Subcutaneous abdominal adipose tissue (tissue), 5 donors: Measurements from ENCODE around the gene COL18A1.

Source experiments
- H3K27ac ChIP-seq: one replicate; pipeline ENCODE4 v1.7.0; 2013; ENCODE audit warnings: low read depth, mild to moderate bottlenecking, inconsistent platforms, low read length, moderate library complexity
- H3K27me3 ChIP-seq, 5 donors: one replicate each; pipeline ENCODE4 v1.7.0; 2013; ENCODE audit warnings: low read length in 5 of 5, inconsistent platforms in 1 of 5; ENCODE audit not compliant: control insufficient read depth in 5 of 5, insufficient read depth in 4 of 5
- H3K36me3 ChIP-seq, 5 donors: one replicate each; pipeline ENCODE4 v1.7.0; 2013; ENCODE audit warnings: low read length in 5 of 5; ENCODE audit not compliant: control insufficient read depth in 5 of 5, insufficient read depth in 5 of 5
- H3K4me1 ChIP-seq, 5 donors: one replicate each; pipeline ENCODE4 v1.7.0; 2013; ENCODE audit warnings: low read length in 5 of 5, mild to moderate bottlenecking in 3 of 5, moderate library complexity in 1 of 5; ENCODE audit not compliant: control insufficient read depth in 5 of 5, insufficient read depth in 5 of 5
- H3K4me3 ChIP-seq, 5 donors: one replicate each; pipeline ENCODE4 v1.7.0; 2013; ENCODE audit warnings: low read length in 5 of 5, low read depth in 1 of 5
- H3K9ac ChIP-seq, 5 donors: one replicate each; pipeline ENCODE4 v1.7.0; 2013; ENCODE audit warnings: low read length in 5 of 5, mild to moderate bottlenecking in 4 of 5, moderate library complexity in 3 of 5
- H3K9me3 ChIP-seq, 5 donors: one replicate each; pipeline ENCODE4 v1.7.0; 2013; ENCODE audit warnings: low read length in 5 of 5; ENCODE audit not compliant: control insufficient read depth in 5 of 5
- donor health status: healthy.
- donor health status: healthy.
- donor health status: healthy.
- donor health status: healthy.
- donor health status: healthy.

COL18A1 gene

GRCh38 chr21:45513741-45514310 is 108.9 kb downstream of the COL18A1 start:
- H3K4me1 ChIP-seq = no peaks in the 10 kb centered on the region
- no peaks in the 10 kb centered on the region for H3K27me3 ChIP-seq
- H3K4me3 ChIP-seq = no peak overlapping the region
- no peak overlapping the region for H3K9ac ChIP-seq
- peaks cover 5 to 70% (median 43%) of the 10 kb centered on the region in 5 donors for H3K36me3 ChIP-seq
- H3K27ac ChIP-seq = no peak overlapping the region
- H3K9me3 ChIP-seq = peaks cover 0 to 5% (median 0%) of the 10 kb centered on the region in 5 donors

GRCh38 chr21:45514311-45515021 is 109.5 kb downstream of the COL18A1 start:
- Histone ChIP-seq H3K27me3 (no peaks in the 10 kb centered on the region), H3K9ac (no peak overlapping the region), H3K4me1 (no peaks in the 10 kb centered on the region), H3K36me3 (peaks cover 8 to 70% (median 41%) of the 10 kb centered on the region in 5 donors), H3K4me3 (no peak overlapping the region), H3K9me3 (peaks cover 3 to 11% (median 6%) of the 10 kb centered on the region in 5 donors), H3K27ac (no peak overlapping the region)

- Histone ChIP-seq H3K27me3 (no peaks in the 10 kb centered on the region), H3K27ac (no peak overlapping the region), H3K9ac (no peak overlapping the region), H3K36me3 (peaks cover 16 to 62% (median 39%) of the 10 kb centered on the region in 5 donors), H3K4me1 (no peaks in the 10 kb centered on the region), H3K4me3 (no peak overlapping the region), H3K9me3 (peaks cover 7 to 20% (median 14%) of the 10 kb centered on the region in 5 donors)
Observed at GRCh38 chr21:45515241-45516061, 110.5 kb downstream of the COL18A1 start.

GRCh38 chr21:45516071-45516670 is 111.2 kb downstream of the COL18A1 start:
- H3K4me1 ChIP-seq = no peaks in the 10 kb centered on the region
- H3K9me3 ChIP-seq = peaks cover 10 to 26% (median 17%) of the 10 kb centered on the region in 5 donors
- no peaks in the 10 kb centered on the region for H3K27me3 ChIP-seq
- no peak overlapping the region for H3K27ac ChIP-seq
- H3K9ac ChIP-seq = no peak overlapping the region
- peaks cover 17 to 57% (median 41%) of the 10 kb centered on the region in 5 donors for H3K36me3 ChIP-seq
- H3K4me3 ChIP-seq = no peak overlapping the region

- Histone ChIP-seq H3K27ac (no peak overlapping the region), H3K4me3 (no peak overlapping the region), H3K36me3 (peaks cover 21 to 51% (median 35%) of the 10 kb centered on the region in 5 donors), H3K4me1 (no peaks in the 10 kb centered on the region), H3K9me3 (peaks cover 13 to 27% (median 18%) of the 10 kb centered on the region in 5 donors), H3K9ac (no peak overlapping the region), H3K27me3 (no peaks in the 10 kb centered on the region)
Observed at GRCh38 chr21:45516671-45517151, 111.7 kb downstream of the COL18A1 start.

- no peak overlapping the region for H3K27ac ChIP-seq
- H3K4me3 ChIP-seq = no peak overlapping the region
- H3K9me3 ChIP-seq = peaks cover 13 to 27% (median 18%) of the 10 kb centered on the region in 5 donors
Observed at GRCh38 chr21:45517249-45518065, 112.5 kb downstream of the COL18A1 start.

GRCh38 chr21:45518742-45519141 is 113.8 kb downstream of the COL18A1 start:
- no peak overlapping the region for H3K4me3 ChIP-seq
- peaks cover 14 to 40% (median 25%) of the 10 kb centered on the region in 5 donors for H3K36me3 ChIP-seq
- H3K9ac ChIP-seq = no peak overlapping the region
- no peaks in the 10 kb centered on the region for H3K27me3 ChIP-seq
- peaks cover 0 to 9% (median 3%) of the 10 kb centered on the region in 5 donors for H3K4me1 ChIP-seq
- peaks cover 13 to 27% (median 18%) of the 10 kb centered on the region in 5 donors for H3K9me3 ChIP-seq
- H3K27ac ChIP-seq = no peak overlapping the region

More at GRCh38 chr21:45517249-45518065, 112.5 kb downstream of the COL18A1 start:
- H3K27me3 ChIP-seq = no peaks in the 10 kb centered on the region
- H3K9ac ChIP-seq = no peak overlapping the region
- peaks cover 25 to 47% (median 29%) of the 10 kb centered on the region in 5 donors for H3K36me3 ChIP-seq
- no peaks in the 10 kb centered on the region for H3K4me1 ChIP-seq

GRCh38 chr21:45519182-45519581 is 114.2 kb downstream of the COL18A1 start:
- H3K4me1 ChIP-seq = peaks cover 0 to 11% (median 4%) of the 10 kb centered on the region in 5 donors
- H3K36me3 ChIP-seq = peaks cover 11 to 36% (median 25%) of the 10 kb centered on the region in 5 donors
- H3K4me3 ChIP-seq = no peak overlapping the region
- H3K27me3 ChIP-seq = no peaks in the 10 kb centered on the region
- no peak overlapping the region for H3K9ac ChIP-seq
- H3K27ac ChIP-seq = no peak overlapping the region
- peaks cover 13 to 27% (median 18%) of the 10 kb centered on the region in 5 donors for H3K9me3 ChIP-seq

GRCh38 chr21:45521241-45521640 is 116.3 kb downstream of the COL18A1 start:
- Histone ChIP-seq H3K9ac (no peak overlapping the region), H3K4me1 (peaks cover 0 to 20% (median 11%) of the 10 kb centered on the region in 5 donors), H3K9me3 (peaks cover 13 to 27% (median 18%) of the 10 kb centered on the region in 5 donors), H3K27ac (no peak overlapping the region), H3K36me3 (peaks cover 7 to 28% (median 15%) of the 10 kb centered on the region in 5 donors), H3K27me3 (no peaks in the 10 kb centered on the region), H3K4me3 (no peak overlapping the region)
